G401.6 (cell line): ENCODE measurements around the gene BORCS5.

Experiments
- FAIRE-seq: peaks from 2 replicates; lab custom pipeline; 2012; peaks lifted over from hg19 to GRCh38; lab: Jason Lieb, UNC

The BORCS5 gene

DNA sequence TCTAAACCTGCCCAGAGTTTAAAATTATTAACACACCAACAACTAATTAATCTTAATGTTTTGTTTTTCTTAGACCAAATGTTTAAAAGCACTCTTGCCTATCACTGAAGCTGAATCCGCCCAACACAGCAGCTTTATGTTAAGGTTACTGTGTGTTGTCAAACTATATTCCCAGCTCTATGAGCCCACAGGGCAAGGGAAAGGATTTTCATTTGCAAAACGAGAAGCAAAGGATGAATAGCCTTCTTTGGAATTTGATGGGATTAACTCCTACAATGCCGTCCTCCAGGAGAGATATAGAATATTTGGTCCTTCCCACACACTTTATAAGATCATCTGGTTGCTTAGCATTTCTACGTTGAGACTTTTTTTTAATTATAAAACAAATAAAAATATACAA is 162.0 kb downstream of the BORCS5 start:
- FAIRE-seq = no peak
